D721Med (cell line): Measurements from ENCODE around the gene RNF11.

Experiments used
- DNase-seq: peaks from one replicate; pipeline ENCODE4 v3.0.0; 2011; ENCODE audit warnings: low spot score; ENCODE audit not compliant: insufficient read length
- FAIRE-seq: peaks from 2 replicates; lab custom pipeline; 2011; peaks lifted over from hg19 to GRCh38; lab: Jason Lieb, UNC
- CTCF ChIP-seq: IDR thresholded peaks from 2 replicates; pipeline ENCODE4 v1.5.1; 2012; ENCODE audit warnings: mild to moderate bottlenecking, control low read depth; ENCODE audit not compliant: insufficient read depth; ENCODE audit errors: missing control alignments

The RNF11 gene

GRCh38 chr1:51308636-51309035 is 72.6 kb downstream of the RNF11 start:
- DNase-seq (no peak), FAIRE-seq (no peak)
- TF ChIP-seq CTCF: no peak

- no peak for TF ChIP-seq CTCF
- FAIRE-seq: no peak
- no peak for DNase-seq
Observed at GRCh38 chr1:51309291-51309690, 73.2 kb downstream of the RNF11 start.

GRCh38 chr1:51310871-51311613 is 75.0 kb downstream of the RNF11 start:
- TF ChIP-seq CTCF: no peak
- FAIRE-seq (no peak), DNase-seq (no peak)

- DNase-seq (no peak), FAIRE-seq (no peak)
- no peak for TF ChIP-seq CTCF
Observed at GRCh38 chr1:51311826-51312225, 75.8 kb downstream of the RNF11 start.

GRCh38 chr1:51312718-51313117 is 76.6 kb downstream of the RNF11 start:
- no peak for DNase-seq
- no peak for FAIRE-seq
- no peak for TF ChIP-seq CTCF

- no peak for FAIRE-seq
Observed at GRCh38 chr1:51313268-51313852, 77.3 kb downstream of the RNF11 start.

More at GRCh38 chr1:51313268-51313852, 77.3 kb downstream of the RNF11 start:
- no peak for DNase-seq
- no peak for TF ChIP-seq CTCF
